Parathyroid adenoma (tissue), 2 donors: ENCODE results near the gene RNF32.
"Not testable (repeated sequence)": the region's sequence is repeated elsewhere in the genome, so short reads cannot be mapped to it uniquely, and the experiment has no call there.

ENCODE experiments used
- H2AFZ ChIP-seq: fragments of 300-600 bp; sonication (generic); one replicate; pipeline ENCODE4 v1.7.0; 2017; ENCODE audit warnings: antibody characterized with exemption, mild to moderate bottlenecking
- H3K27ac ChIP-seq: fragments of 300-600 bp; sonication (generic); one replicate; pipeline ENCODE4 v1.7.0; 2017
- H3K27me3 ChIP-seq: fragments of 300-600 bp; sonication (generic); one replicate; pipeline ENCODE4 v1.7.0; 2017; ENCODE audit warnings: low read length; ENCODE audit not compliant: control insufficient read depth, insufficient read depth
- H3K36me3 ChIP-seq: fragments of 300-600 bp; sonication (generic); one replicate; pipeline ENCODE4 v1.7.0; 2017; ENCODE audit warnings: low read length; ENCODE audit not compliant: control insufficient read depth, insufficient read depth
- H3K4me1 ChIP-seq: fragments of 300-600 bp; sonication (generic); one replicate; pipeline ENCODE4 v1.7.0; 2017; ENCODE audit warnings: control low read depth
- H3K4me2 ChIP-seq: fragments of 300-600 bp; sonication (generic); one replicate; pipeline ENCODE4 v1.7.0; 2017; ENCODE audit warnings: low read length
- H3K4me3 ChIP-seq: fragments of 300-600 bp; sonication (generic); one replicate; pipeline ENCODE4 v1.7.0; 2017; ENCODE audit warnings: low read depth, low read length
- H3K79me2 ChIP-seq: fragments of 300-600 bp; sonication (generic); one replicate; pipeline ENCODE4 v1.7.0; 2017; ENCODE audit warnings: control low read depth
- H3K9ac ChIP-seq: fragments of 300-600 bp; sonication (generic); one replicate; pipeline ENCODE4 v1.7.0; 2017; ENCODE audit warnings: mild to moderate bottlenecking
- H3K9me3 ChIP-seq: fragments of 300-600 bp; sonication (generic); one replicate; pipeline ENCODE4 v1.7.0; 2017; ENCODE audit warnings: low read length; ENCODE audit not compliant: control insufficient read depth
- TF ChIP-seq, protein P1 (sequence below): fragments of 300-600 bp; sonication (generic); IDR thresholded peaks from one replicate; pipeline ENCODE4 v1.7.0; 2017; ENCODE audit warnings: antibody characterized with exemption, mild to moderate bottlenecking
- donor health status: primary hyperparathyroidism.

RNF32 gene

DNA sequence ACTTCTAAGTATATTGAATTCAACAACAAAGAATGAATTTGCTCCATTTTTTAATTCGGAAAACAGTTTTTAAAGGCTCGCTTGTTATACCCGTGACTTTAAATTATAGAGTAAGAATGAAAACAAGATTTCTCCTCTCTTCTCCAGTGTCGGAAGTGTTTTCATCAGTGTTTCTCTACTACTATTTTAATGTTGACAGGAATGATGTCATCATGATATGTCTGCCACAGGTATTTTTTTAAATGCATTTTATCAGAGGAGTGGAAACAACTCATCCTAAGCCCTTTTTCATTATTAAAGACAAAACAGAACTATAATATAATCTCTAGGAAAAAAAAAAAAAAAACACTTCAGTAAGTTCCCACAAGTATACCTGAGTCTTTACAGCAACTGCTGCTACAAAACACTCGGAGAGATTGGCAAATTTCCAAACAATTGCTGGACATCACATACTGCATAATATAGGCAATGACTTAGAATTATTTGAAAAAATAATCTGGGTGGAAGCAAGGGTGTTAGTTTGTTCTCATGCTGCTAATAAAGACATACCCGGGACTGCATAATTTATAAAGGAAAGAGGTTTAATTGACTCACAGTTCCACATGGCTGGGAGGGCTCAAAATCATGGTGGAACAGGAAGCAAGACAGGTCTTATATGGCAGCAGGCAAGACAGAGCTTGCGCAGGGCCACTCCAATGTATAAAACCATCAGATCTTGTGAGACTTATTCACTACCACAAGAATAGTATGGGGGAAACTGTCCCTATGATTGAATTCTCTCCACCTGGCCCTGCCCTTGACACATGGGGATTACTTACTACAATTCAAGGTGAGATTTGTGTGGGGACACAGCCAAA lies 4.8 kb upstream of the RNF32 start:
- Histone ChIP-seq H3K4me3 (no peak overlapping the region), H3K4me2 (no peak overlapping the region), H3K36me3 (no peaks in the 10 kb centered on the region), H3K79me2 (no peaks in the 10 kb centered on the region), H3K4me1 (no peaks in the 10 kb centered on the region), H3K9me3 (no peaks in the 10 kb centered on the region), H3K9ac (no peak overlapping the region), H3K27ac (no peak overlapping the region), H3K27me3 (no peaks in the 10 kb centered on the region), H2AFZ (no peak overlapping the region)
- TF ChIP-seq, protein P1, sequence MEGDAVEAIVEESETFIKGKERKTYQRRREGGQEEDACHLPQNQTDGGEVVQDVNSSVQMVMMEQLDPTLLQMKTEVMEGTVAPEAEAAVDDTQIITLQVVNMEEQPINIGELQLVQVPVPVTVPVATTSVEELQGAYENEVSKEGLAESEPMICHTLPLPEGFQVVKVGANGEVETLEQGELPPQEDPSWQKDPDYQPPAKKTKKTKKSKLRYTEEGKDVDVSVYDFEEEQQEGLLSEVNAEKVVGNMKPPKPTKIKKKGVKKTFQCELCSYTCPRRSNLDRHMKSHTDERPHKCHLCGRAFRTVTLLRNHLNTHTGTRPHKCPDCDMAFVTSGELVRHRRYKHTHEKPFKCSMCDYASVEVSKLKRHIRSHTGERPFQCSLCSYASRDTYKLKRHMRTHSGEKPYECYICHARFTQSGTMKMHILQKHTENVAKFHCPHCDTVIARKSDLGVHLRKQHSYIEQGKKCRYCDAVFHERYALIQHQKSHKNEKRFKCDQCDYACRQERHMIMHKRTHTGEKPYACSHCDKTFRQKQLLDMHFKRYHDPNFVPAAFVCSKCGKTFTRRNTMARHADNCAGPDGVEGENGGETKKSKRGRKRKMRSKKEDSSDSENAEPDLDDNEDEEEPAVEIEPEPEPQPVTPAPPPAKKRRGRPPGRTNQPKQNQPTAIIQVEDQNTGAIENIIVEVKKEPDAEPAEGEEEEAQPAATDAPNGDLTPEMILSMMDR, result no peak

DNA sequence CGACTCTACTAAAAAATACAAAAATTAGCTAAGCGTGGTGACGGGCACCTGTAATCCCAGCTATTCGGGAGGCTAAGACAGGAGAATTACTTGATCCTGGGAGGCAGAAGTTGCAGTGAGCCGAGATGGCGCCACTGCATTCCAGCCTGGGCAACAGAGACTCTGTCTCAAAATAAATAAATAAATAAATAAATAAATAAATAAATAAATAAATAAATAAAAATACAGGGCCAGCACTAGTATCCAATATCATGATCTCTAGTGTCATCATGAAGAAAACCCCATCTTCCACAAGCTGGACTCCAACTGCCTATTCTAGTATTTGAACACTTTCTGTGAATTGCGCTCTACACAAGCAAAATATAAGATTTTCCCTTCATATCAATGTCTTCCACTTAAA lies 3.5 kb upstream of the RNF32 start:
- H3K27me3 ChIP-seq, H2AFZ ChIP-seq, H3K36me3 ChIP-seq, H3K4me3 ChIP-seq, H3K79me2 ChIP-seq, H3K4me2 ChIP-seq, H3K4me1 ChIP-seq, H3K27ac ChIP-seq, H3K9ac ChIP-seq, H3K9me3 ChIP-seq: not testable (repeated sequence)

DNA sequence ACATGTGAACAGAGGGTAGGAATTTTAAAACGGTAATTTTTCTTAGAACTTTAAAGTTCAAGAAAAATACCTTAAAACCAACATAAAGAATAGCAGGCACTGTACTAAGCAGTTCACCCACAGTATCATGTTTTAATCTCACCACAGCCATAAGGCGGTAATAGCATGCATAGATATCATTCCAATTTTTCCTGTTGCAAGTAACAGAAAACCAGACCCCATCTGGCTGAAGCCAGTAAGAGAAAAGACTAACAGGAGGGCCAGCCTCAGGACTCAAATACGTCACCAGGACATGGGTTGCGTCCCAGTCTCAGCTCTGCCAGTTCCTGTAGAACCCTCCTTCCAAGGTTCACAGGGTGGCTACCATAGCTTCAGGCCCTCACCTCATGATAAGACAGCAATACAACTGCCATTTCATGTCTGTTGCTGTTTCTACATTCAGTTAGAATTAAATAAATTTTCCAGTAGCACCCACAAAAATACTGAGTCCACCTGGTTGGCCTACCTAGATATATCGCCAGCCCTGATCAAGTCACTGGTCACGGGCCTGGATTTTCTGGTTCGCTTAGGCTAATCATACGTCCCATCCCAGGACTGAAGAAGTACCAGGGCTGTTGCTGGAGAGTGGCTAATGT lies 2.0 kb upstream of the RNF32 start:
- Histone ChIP-seq H3K9me3 (no peaks in the 10 kb centered on the region), H3K27me3 (no peaks in the 10 kb centered on the region), H3K4me1 (no peaks in the 10 kb centered on the region), H3K36me3 (no peaks in the 10 kb centered on the region), H2AFZ (no peak overlapping the region), H3K9ac (no peak overlapping the region), H3K4me2 (no peak overlapping the region), H3K79me2 (no peaks in the 10 kb centered on the region), H3K27ac (no peak overlapping the region), H3K4me3 (no peak overlapping the region)
- TF ChIP-seq, protein P1, result no peak

DNA sequence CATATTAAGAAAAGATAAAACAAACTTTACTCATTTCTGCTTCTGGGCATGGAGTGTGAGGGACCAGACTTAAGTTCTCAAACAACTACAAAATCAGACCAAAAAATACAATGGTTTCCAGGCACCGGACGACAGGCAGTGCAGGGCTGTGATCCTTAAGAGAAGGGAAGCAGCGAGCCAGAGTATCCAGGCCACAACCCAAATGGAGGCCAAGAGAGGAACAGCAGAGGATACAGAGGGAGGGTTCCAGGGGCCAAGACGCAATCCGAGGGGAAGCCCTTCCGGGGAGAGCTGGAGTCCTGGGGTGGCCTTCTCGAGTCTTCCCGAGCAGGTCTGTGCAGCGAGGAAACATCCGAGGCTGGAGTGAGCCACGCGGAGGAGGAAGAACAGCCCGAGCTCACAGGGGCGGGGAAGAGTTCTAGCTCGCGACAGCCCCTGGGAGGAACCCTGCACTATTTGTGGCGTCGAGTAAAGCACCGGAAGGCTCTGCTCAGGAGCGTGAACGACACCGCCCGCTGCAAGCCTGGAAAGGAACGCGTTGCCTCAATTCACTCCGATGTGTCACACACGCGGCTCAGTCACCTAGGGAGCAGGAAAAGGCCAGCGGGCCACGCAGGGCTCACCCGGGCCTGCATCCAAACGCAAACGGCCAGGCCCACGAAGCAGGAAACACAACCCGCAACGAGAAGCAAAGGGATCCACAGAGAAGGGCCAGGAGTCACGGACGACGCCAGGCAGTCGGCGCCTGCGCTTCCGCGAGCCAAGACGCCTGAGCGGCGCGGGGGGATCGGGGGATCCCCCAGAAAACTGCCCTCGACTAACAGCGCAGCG lies 933 bp upstream of the RNF32 start:
- no peaks in the 10 kb centered on the region for H3K36me3 ChIP-seq
- no peak overlapping the region for H3K27ac ChIP-seq
- H3K4me3 ChIP-seq, result peak overlapping the region; percentile 62
- H3K9ac ChIP-seq, result no peak overlapping the region
- no peaks in the 10 kb centered on the region for H3K79me2 ChIP-seq
- H3K27me3 ChIP-seq, result no peaks in the 10 kb centered on the region
- no peaks in the 10 kb centered on the region for H3K4me1 ChIP-seq
- no peaks in the 10 kb centered on the region for H3K9me3 ChIP-seq
- TF ChIP-seq, protein P1, result no peak
- H2AFZ ChIP-seq, result peak overlapping the region; percentile 99
- H3K4me2 ChIP-seq, result peak overlapping the region; percentile 65

DNA sequence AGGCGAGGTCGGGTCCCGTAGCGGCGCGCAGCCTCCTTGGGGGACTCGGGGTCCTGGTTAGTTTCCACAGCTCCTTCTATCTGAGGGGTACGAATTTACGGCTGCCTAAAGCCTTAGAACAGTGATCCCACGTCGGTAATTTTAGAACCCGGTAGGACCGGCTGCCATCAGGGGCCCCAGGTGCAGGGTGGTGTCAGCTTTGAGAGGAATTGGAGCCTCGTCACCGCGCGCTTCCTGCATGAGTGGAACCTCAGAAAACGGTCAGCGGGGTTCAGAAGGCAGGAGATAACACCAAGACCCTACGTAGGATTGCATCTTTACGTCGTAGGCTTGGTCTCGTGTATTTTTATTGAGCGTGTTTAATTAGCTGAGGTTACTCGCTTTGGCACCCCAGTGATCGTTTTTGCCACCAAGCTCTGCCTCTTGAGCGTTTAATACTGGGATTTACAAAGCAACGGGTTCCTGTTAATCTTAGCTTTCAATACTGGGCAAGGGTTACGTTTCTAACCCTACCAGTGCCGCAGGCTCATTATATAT lies 443 bp downstream of the RNF32 start:
- Histone ChIP-seq H3K79me2 (no peaks in the 10 kb centered on the region), H3K27me3 (no peaks in the 10 kb centered on the region), H3K4me3 (peak overlapping the region; percentile 62), H3K4me2 (peak overlapping the region; percentile 82), H2AFZ (peak overlapping the region; percentile 99), H3K27ac (no peak overlapping the region), H3K4me1 (no peaks in the 10 kb centered on the region), H3K9ac (no peak overlapping the region), H3K9me3 (no peaks in the 10 kb centered on the region), H3K36me3 (no peaks in the 10 kb centered on the region)
- TF ChIP-seq, protein P1, result no peak
